Heart left ventricle (tissue), 13 donors: ENCODE data around the gene MAML3.

ENCODE experiments used
- POLR2A ChIP-seq, 2 donors: fragments of 450-650 bp; IDR thresholded peaks; one replicate each; pipeline ENCODE4 v1.6.1; 2017; ENCODE audit warnings: antibody characterized with exemption in 2 of 2, mild to moderate bottlenecking in 2 of 2, moderate library complexity in 2 of 2
- TF ChIP-seq, protein P1 (sequence below), 12 donors: fragments of 200-600 bp; sonication (generic) in 4 of 12; IDR thresholded peaks; one replicate each; pipeline versions ENCODE4 v1.5.0 to v1.8.0; 2018 to 2022; ENCODE audit warnings: antibody characterized with exemption in 12 of 12, mild to moderate bottlenecking in 5 of 12
- donor health status: ischemic (EF 13 %, LVEDD 7.1; RV severe dilation, severe dysfunction).
- donor health status: DM: no; HTN: yes; CAD: no.
- donor health status: DM: no; HTN: no; CAD: no.
- donor health status: ischemic (EF 25% LVEDD 6.9; RV normal size, moderate dysfunction).
- donor health status: ischemic (EF 25% LVEDD 5.7; RV mildly dilated, moderate dysfunction).
- donor health status: ischemic (EF 35%, LVEDD 5.7; RV mildly dilated, moderate dysfunction).
- donor health status: nonischemic (EF 11% LVEDD 7.7; RV severe dilation, severe dysfunction).
- donor health status: DM: yes; HTN: yes; CAD: no.
- donor health status: PGD.
- donor health status: ischemic (EF 29% LVEDD 5.4; RV normal size, mild dysfunction).
- donor health status: nonischemic (EF 23%, LVEDD 6.1; RV moderate dilation, normal function).

DNA sequence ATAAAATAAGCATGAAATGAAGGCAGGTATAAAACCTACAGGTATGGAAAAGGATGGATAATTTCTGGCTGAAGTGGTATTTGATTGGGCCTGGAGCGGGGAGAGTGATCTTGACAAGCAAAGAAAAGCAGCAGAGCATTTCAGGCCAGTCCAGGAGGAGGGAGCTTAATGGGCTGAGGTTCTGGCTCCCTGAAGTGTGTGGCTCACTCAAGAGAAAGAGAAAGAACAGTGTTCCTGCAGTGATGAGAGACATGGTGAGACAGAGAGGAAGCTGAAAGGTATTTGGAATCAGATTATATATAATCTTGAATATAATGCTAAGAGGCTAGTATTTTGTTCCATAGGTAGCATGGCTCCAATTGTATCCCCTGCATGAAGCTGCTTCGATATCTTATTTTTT, 334.9 kb downstream of the MAML3 start:
- TF ChIP-seq, protein P1, sequence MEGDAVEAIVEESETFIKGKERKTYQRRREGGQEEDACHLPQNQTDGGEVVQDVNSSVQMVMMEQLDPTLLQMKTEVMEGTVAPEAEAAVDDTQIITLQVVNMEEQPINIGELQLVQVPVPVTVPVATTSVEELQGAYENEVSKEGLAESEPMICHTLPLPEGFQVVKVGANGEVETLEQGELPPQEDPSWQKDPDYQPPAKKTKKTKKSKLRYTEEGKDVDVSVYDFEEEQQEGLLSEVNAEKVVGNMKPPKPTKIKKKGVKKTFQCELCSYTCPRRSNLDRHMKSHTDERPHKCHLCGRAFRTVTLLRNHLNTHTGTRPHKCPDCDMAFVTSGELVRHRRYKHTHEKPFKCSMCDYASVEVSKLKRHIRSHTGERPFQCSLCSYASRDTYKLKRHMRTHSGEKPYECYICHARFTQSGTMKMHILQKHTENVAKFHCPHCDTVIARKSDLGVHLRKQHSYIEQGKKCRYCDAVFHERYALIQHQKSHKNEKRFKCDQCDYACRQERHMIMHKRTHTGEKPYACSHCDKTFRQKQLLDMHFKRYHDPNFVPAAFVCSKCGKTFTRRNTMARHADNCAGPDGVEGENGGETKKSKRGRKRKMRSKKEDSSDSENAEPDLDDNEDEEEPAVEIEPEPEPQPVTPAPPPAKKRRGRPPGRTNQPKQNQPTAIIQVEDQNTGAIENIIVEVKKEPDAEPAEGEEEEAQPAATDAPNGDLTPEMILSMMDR (IDR thresholded peaks at IDR 0.05) = no peak
- TF ChIP-seq POLR2A (IDR thresholded peaks at IDR 0.05) = no peak
